ENCODE measurements around the gene SREBF2. TPM values are rescaled to one million over a fixed set of nuclear protein-coding genes. Genes with fewer than 3 reads are reported as not detected.

SREBF2 gene
- total RNA-seq: 257 TPM

DNA sequence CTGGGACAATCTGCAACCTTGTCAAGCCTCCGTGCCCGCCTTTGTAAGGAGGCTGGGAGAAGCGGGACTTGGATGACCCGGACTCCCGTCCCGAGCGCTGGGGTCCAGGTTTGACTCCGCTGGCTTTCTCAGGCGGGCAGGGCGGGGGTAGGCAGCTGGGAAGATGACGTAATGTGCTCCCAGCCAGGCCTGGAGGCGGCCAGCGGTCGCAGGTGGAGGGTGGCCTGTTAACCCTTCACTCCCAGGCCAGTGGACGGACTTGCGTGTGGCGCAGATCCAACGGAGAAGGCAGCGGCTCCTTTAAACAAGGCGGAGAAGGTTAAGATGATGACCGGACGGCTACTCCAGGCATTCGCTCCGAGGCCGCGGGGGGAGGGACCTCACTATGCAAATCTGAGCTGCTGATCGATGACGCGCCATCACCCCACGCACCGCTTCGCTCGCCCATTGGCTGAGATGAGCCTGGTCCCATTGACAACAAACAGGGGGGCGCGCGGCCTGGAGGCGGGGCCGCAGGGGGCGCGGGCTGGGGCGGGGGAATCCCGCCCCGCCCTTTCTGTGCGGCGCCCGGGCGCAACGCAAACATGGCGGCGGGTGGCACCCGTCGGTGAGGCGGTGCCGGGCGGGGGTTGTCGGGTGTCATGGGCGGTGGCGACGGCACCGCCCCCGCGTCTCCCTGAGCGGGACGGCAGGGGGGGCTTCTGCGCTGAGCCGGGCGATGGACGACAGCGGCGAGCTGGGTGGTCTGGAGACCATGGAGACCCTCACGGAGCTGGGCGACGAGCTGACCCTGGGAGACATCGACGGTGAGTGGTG, at the start of gene SREBF2:
TSS of gene SREBF2 (plus strand) at position 553 of the 816 bp plus-strand sequence. CDS start at position 719, 166 bp downstream.
- DNase-seq (ENCODE audit: low spot score): peak; percentile 100

DNA sequence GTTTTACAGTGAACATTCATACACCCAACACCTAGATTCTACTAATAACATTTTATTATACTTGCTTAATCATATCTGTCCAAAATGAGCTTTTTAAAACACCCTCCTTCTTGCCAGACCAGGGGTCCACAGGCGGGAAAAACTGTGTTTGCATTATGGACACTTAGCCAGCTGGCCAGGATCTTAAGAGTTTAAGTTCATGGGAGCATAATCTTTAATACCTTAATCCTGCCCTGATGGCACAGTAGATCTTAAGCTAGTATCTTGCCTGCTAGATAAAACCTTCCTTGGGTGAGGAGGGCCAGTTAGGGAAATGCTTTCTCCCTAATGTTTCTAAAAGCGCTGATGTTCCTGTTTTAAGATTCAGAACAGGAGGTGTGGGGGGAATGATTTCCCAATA, 45.6 kb upstream of the SREBF2 start:
- no peak for DNase-seq (ENCODE audit: low spot score)

DNA sequence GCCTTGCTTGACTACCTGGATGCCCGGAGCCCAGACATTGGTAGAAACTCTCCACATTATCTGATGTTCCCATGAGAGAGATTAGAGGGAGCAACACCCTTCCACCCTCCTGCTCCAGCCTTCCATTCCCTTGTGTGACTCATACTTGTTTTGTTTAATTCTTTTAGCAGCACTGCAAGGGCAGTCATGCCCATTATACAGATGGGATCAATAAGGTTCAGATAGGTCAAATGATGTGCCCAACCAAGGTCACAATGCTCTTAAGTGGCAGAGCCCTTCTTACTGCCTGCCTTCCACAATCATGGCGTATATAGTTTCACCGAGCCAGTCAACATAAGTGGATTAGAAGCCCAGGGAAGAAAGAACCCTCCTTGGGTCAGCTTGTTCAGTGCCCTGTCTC, 39.0 kb upstream of the SREBF2 start:
- no peak for DNase-seq (ENCODE audit: low spot score)

DNA sequence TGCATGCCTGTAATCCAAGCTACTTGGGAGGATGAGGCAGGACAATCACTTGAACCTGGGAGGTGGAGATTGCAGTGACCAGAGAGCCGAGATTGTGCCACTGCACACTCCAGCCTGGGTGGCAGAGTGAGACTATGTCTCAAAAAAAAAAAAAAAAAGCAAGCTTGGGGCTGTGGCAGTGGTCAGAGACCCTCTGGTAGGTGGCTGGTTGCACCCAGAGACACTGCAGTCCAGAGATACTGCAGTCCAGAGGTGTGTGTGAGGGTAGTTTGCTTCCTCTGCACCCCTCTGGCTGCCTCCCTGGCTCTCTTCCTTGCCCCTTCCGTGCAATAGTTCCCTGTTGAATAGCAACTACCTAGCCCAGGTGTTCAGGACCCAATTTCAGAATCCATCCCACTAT, 34.2 kb upstream of the SREBF2 start:
- DNase-seq (ENCODE audit: low spot score): no peak

DNA sequence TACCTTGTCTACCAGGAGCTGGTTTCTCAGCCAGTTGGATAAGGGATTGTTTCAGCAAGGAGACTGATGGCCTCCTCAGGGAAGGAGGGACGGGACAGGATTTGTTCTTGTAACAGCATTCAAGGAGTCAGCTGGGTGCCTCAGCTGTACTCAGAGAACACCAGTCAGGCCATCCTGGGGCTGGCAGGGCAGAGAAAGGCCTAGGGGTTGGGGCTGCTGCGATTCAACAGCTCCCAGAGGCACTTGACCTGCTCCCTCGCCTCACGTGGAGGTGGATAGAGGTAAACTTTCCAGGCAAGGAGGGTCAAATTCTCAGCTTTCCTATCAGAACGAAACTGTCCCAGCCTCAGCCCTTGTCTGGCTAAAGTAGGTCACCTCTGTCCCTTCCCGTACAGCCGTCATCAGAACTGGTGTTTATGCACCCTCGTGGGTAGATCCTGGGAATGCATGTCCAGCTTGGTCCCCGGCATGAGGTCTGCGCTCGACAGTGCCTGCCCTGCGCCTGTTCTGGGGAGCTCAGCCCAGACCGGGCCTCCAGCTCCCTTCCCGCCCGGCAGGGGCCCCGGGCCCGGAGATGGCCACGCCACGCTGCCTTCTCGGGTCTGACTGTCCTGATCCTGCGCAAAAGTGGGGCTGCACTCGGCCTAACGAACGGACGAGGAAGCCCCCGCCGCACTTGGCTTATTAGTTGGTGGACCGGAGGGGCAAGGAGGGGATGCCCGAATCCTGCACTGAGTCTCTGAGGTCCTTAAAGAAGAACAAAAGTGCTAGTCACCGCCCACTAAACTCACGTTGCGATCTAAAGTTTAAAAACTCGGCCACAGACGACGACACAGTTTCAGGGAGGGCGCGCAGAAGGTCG, 33.2 kb upstream of the SREBF2 start:
- DNase-seq (ENCODE audit: low spot score): peak; percentile 12

DNA sequence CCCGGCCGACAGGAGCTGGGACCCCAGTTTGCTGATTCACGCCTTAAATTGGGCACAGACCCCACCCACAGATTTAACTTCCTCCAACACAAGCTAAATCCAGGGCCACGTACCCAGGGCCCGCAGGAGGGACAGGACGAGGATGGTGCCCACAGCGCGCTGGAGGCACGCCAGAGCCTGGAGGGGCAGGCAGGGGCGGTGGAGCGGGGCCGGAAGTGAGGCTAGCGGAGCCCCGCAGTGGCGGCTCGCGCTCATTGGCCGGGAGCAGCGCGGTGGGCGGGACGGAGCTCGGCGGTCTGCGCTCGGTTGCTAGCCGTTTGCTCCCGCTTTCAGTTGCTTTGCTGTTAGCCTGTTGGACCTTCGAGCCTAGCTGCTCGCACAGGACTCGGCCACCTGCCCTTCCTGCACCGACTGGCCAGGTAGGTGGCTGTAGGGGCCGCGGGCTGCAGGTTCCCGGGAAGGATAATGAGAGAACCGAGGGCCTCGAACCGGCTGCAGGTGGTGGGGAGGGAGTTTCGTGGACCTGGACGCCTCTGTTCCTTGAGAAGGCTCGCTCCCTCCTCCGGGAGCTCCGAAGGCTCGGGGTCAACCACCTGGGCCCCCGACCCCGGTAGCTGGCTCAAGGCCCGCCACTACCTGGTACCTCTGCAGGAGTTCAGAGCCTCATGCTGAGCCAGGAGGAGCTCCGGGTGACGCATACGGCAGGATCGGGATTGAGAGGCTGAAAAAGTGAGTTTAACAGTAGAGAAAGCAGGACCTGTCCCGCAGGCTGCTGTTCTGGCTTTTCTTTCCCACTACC, 32.4 kb upstream of the SREBF2 start, which contains the start of gene CCDC134:
TSS of gene CCDC134 (plus strand) at position 332 of the 799 bp plus-strand sequence. CDS start 8,212 bp downstream, outside the sequence.
- DNase-seq (ENCODE audit: low spot score): peak; percentile 90

DNA sequence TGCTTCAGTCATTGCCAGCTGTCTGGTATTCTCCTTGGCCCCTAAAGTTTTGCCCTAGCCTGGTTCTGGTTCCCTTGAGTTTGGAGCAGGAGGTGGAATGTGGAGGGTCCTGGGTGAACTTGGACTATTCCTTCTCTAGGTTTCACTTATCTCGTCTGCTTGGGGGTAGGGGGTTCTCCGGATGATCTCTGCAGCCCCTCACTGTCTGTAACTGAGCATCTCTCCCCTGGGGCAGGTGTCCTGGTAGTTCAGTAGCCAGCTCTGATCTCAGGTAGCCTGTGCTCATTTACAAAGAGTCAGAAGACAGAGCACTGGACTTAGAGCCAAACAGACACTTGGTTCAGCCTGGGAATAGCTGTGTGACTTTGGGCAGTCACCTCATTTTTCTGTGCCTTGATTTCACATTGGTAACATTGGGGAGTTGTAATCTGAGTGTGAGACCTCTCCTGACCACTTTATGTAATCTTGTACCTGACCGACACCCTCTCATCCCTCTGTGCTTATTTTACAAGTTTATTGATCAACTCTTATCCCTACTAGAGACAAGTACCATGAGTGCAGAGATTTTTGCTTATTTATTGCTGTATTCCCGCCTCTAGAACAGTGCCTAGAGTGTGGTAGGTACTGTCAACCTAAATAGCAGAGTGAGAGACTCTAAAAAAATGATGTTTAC, 31.6 kb upstream of the SREBF2 start:
- no peak for DNase-seq (ENCODE audit: low spot score)

DNA sequence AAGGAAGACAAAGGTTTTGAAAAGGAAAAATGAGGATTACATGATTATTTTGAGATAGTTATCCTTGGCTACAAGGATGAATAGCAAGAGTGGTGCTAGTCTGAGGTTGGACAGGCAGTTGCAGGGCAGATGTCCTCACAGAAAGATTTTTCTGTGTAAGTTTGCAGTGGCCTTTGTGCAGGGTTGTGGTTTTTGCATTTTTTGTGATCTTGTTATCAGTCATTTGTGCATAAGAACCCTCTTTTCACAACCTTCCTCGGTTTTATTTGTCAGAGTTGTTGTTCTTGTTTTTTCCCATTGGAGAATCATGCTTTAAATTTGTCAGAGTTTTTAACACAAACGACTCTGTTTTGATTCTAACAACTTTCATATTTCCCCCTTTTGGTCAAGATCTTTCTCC, 31.0 kb upstream of the SREBF2 start:
- no peak for DNase-seq (ENCODE audit: low spot score)

DNA sequence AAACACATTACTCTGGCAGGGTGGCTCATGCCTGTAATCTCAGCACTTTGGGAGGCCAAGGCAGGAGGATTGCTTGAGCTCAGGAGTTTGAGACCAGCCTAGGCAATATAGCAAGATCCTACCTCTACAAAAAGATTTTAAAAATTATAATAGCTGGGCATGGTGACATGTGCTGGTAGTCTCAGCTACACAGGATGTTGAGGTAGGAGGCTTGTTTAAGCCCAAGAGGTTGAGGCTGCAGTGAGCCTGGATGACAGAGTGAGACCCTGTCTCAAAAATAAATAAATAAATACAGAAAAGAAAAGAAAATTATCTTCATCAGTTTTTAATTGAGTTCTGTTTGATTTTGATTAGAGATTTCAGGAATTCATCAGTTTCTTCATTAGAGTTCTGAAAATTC, 27.3 kb upstream of the SREBF2 start:
- no peak for DNase-seq (ENCODE audit: low spot score)

DNA sequence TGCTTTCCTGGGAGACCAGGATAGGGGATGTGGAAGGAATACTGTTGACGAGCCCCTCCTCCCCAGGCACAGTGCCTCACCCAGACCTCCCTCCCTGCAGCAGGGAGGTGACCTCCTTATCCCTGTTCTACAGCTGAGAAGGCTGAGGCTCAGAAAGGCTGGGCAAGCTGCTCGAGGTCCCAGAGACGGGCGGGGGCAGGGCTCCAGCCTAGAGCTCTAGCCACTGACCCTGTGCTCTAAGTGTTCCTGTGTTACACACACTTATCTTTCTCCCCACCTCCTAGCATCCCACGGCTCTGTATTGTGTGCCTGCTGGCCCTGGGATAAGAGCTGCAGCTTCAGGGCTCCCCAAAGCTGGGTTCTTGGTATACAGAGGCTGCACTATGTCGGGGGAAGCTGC, 24.5 kb upstream of the SREBF2 start:
- DNase-seq (ENCODE audit: low spot score): no peak

DNA sequence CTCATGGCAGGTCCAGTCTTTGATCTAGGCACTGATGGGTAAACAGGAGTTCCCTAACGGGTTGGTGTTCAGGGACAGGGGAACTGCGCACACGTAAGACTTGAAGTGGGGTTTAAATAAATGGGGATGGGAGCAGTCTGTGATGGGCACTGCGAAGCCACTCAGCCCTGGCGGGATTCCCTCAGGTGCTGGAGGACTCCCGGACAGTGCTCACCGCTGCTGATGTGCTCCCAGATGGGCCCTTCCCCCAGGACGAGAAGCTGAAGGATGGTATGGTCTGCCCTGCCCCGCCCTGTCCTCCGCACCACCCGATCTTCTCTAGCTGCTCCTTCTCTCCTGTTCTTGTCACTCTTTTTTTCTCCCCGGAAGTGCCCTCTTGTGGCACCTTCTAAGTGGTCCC, 22.9 kb upstream of the SREBF2 start:
- DNase-seq (ENCODE audit: low spot score): no peak

DNA sequence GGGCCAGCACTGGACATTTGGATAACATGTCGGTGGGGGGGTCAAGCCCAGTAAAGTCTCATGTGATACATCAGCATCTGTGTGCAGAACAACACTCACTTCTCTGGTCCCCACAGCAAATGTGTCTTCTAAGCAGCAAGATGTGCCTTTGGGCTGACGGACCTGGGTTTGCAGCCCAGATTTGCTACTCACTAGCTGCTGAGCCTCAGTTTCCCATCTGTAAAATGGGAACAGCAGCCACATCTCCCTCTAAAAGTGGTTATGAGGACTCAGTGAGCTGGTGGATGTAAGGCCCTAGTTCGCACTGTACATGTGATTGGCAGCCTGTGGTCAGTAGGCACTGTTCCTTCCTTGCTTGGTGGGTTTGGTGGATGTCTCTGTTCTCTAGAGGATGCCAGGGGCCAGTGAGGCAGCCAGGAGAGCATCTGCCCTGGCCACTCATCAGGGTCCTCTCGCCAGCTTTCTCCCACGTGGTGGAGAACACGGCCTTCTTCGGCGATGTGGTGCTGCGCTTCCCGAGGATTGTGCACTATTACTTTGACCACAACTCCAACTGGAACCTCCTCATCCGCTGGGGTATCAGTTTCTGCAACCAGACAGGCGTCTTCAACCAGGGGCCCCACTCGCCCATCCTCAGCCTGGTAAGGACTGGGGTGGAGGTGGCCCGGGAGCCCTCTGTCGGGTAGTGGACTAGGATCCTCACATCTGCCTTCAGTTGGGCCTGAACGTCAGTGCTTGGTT, 19.9 kb upstream of the SREBF2 start:
- DNase-seq (ENCODE audit: low spot score): no peak

DNA sequence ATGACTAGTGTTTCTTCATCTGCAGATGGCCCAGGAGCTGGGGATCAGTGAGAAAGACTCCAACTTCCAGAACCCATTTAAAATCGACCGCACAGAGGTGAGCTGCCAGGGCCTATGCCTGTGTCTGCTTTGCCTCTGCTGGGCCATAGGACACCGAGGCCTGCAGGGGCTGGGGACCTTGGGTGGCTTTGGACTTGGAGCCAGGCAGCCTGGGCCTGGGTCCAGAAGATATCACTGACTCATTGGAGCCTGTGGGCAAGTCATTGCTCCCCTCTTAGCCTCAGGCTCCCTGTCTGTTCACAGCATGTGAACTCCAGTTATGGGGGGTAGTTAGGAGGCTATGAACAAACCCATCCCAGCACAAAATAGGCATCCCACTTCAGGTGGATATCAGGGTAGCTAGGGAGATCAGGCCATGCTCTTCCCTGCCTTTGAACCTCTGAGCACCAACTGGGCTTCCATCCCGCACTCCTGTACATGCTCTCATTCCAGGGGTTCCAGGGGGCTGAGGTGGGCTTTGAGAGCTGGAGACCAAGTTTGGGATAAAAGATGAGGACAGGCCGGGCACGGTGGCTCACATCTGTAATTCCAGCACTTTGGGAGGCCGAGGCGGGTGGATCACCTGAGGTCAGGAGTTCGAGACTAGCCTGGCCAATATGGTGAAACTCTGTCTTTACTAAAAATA, 19.0 kb upstream of the SREBF2 start:
- no peak for DNase-seq (ENCODE audit: low spot score)

DNA sequence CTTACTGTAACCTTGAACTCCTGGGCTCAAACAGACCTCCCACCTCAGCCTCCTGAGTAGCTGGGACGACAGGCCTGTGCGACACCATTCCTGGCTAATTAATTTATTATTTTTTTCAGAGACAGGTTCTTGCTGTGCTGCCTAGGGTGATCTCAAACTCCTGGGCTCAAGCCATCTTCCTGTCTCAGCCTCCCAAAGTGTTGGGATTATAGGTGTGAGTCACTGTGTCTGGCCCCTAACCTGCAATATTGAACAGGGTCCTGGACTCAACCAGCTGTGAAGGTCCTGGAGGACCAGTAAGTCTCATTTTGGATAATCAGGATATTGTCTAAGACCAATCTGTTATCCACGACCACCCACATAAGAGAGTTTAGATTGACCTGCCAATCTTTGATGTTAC, 17.2 kb upstream of the SREBF2 start:
- DNase-seq (ENCODE audit: low spot score): no peak

DNA sequence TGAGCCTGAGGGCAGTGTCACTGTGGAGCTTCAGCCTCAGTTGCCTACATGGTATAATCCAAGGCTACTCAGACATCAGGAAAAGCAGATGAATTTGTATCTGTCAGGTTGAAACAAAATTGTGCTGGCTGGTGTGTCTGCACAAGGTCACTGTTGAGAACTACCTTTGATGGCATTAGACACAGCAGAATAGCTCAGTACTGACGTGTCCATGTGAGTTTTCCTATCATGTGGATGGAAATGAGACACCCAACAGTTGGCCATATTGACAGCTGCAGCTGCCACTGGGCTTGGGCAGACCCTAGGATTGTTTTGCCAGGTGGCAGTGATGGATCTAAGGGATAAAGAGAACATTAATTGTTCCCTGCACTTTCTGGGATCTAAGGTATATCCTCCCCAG, 16.7 kb upstream of the SREBF2 start:
- no peak for DNase-seq (ENCODE audit: low spot score)

DNA sequence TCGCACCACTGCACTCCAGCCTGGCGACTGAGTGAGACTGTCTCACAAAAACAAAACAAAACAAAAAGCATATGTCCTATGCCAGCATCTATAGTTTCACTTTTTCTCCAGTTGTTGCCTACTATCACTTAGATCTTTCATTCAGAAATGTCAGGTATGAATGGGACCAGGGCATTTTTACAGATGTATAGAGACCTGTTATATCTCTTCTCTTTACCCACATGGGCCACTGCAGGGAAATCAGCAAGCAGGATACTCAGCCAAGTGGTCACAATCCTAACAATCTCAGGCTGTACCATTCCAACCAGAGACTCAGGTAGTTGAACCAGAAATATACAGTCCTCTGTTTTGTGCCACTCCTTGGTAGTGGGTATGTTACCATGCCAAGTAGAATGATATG, 16.0 kb upstream of the SREBF2 start:
- no peak for DNase-seq (ENCODE audit: low spot score)

DNA sequence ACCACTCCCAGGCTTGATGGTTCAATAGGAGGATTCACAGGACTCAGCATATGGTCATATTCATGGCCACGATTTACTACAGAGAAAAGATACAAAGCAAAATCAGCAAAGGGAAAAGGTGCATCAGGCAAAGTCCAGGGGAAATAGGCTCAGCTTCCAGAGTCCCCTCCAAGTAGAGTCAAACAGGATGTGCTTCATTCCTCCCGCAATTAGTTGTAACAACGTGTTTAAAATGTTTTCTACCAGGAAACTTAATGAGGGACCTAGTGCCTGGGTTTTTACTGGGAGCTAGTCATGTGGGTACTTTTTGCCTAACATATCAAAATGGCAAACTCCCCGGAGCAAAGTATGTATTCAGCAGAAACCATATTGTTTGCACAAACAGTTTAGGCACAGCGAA, 14.9 kb upstream of the SREBF2 start:
- DNase-seq (ENCODE audit: low spot score): no peak

DNA sequence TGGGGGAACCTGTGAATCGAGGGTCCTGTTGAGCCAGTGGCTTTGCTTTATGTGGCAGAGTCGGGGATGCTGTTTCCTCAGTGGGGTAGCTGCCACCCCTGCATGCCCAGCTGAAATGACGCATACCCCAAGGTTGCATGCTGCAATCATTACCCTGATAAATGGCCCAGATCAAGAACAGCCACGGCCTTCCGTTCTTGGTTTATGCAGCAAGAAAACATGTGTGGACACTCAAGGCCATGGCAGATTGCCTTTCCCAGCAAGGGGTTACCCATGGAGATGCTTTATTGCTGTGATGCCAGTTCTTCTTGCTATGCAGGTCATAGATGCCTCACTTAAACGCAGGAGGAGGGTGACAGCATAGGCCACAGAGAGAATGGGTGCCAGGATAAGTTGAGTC, 14.3 kb upstream of the SREBF2 start:
- no peak for DNase-seq (ENCODE audit: low spot score)

DNA sequence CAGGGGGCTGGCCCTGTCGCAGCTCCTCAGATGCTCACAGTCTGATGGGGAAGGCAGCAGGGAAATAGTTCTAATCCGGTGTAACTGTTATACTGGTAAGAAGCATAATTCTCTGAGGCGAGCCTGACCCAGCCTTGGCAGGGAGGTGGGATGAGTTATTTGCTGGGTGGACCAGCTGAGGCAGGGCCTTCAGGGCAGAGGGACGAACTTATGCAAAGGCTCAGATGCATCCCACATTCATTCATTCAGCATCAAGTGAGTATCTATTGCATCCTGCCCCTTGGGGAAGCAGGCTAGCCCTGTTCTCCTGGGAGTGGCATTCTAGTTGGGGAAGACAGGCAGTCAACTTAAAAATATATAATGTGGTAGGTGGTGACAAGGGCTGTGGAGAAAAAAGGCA, 13.6 kb upstream of the SREBF2 start:
- DNase-seq (ENCODE audit: low spot score): no peak

DNA sequence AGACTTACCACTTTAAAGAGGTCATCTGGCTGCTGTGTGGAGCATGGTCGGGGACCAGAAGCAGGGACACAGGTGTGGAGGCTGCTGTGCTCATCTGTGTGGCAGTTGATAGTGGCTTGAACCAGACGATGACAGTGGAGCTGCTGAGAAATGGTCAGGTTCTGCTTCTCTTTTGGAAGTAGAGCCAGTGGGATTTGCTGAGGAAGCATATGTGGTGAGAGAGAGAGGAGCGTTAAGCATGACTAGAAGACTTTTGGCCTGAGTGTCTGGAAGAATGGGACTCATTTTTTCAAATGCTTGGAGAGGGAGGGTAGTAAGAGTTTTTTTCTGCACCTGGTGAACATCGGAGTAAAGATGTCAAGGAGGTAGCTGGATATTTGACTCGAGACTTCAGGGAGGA, 12.5 kb upstream of the SREBF2 start:
- no peak for DNase-seq (ENCODE audit: low spot score)

Measured in mucosa of gallbladder (tissue), 1 donor.